Adrenal gland (tissue), 5 donors: ENCODE measurements around the gene TRIP12.

Experiments used
- POLR2A ChIP-seq, 2 donors: fragments of 450-650 bp; IDR thresholded peaks; one replicate each; pipeline ENCODE4 v1.6.1; 2017; ENCODE audit warnings: antibody characterized with exemption in 2 of 2, mild to moderate bottlenecking in 2 of 2, moderate library complexity in 1 of 2
- TF ChIP-seq, protein P1 (sequence below), 6 experiments: fragments of 450-650 bp in 4 of 6; fragments of 200-600 bp in 2 of 6; sonication (generic) in 1 of 6; IDR thresholded peaks; 1 replicate in 5 of 6; 2 replicates in 1 of 6; pipeline versions ENCODE4 v1.5.1 to v1.8.0; 2016 to 2021; ENCODE audit warnings: antibody characterized with exemption in 6 of 6, mild to moderate bottlenecking in 2 of 6, moderate library complexity in 1 of 6
- donor health status: DM: no; HTN: no; CAD: no.

- TF ChIP-seq, protein P1, sequence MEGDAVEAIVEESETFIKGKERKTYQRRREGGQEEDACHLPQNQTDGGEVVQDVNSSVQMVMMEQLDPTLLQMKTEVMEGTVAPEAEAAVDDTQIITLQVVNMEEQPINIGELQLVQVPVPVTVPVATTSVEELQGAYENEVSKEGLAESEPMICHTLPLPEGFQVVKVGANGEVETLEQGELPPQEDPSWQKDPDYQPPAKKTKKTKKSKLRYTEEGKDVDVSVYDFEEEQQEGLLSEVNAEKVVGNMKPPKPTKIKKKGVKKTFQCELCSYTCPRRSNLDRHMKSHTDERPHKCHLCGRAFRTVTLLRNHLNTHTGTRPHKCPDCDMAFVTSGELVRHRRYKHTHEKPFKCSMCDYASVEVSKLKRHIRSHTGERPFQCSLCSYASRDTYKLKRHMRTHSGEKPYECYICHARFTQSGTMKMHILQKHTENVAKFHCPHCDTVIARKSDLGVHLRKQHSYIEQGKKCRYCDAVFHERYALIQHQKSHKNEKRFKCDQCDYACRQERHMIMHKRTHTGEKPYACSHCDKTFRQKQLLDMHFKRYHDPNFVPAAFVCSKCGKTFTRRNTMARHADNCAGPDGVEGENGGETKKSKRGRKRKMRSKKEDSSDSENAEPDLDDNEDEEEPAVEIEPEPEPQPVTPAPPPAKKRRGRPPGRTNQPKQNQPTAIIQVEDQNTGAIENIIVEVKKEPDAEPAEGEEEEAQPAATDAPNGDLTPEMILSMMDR (IDR thresholded peaks at IDR 0.05) = no peak
- TF ChIP-seq POLR2A (IDR thresholded peaks at IDR 0.05) = no peak
Measured at GRCh38 chr2:229832510-229832898, 89.3 kb downstream of the TRIP12 start.
